ENCODE data around the gene PRKN.

Gene PRKN

GRCh38 chr6:162220876-162221275, 506.7 kb downstream of the PRKN start:
- no peaks in the 10 kb centered on the region for H3K4me1 ChIP-seq (ENCODE audit: insufficient read depth, low read length)
- no peaks in the 10 kb centered on the region for H3K9me3 ChIP-seq (ENCODE audit: insufficient read depth, low read depth, low read length)
- H3K36me3 ChIP-seq (ENCODE audit: insufficient read depth, low read depth, low read length): no peaks in the 10 kb centered on the region
- no peaks in the 10 kb centered on the region for H3K27me3 ChIP-seq (ENCODE audit: insufficient read depth, low read length)
- no peak overlapping the region for H3K9ac ChIP-seq (ENCODE audit: low read depth, low read length)
- no peak overlapping the region for H3K4me3 ChIP-seq (ENCODE audit: low read length)
- H3K27ac ChIP-seq (ENCODE audit: low read length): no peak overlapping the region

GRCh38 chr6:162219266-162219665, 508.3 kb downstream of the PRKN start:
- no peak overlapping the region for H3K27ac ChIP-seq (ENCODE audit: low read length)
- H3K27me3 ChIP-seq (ENCODE audit: insufficient read depth, low read length): no peaks in the 10 kb centered on the region
- no peaks in the 10 kb centered on the region for H3K4me1 ChIP-seq (ENCODE audit: insufficient read depth, low read length)
- no peaks in the 10 kb centered on the region for H3K9me3 ChIP-seq (ENCODE audit: insufficient read depth, low read depth, low read length)
- H3K9ac ChIP-seq (ENCODE audit: low read depth, low read length): no peak overlapping the region
- H3K4me3 ChIP-seq (ENCODE audit: low read length): no peak overlapping the region
- H3K36me3 ChIP-seq (ENCODE audit: insufficient read depth, low read depth, low read length): no peaks in the 10 kb centered on the region

- H3K27ac ChIP-seq (ENCODE audit: low read length): no peak overlapping the region
- no peaks in the 10 kb centered on the region for H3K36me3 ChIP-seq (ENCODE audit: insufficient read depth, low read depth, low read length)
- H3K4me1 ChIP-seq (ENCODE audit: insufficient read depth, low read length): no peaks in the 10 kb centered on the region
- no peaks in the 10 kb centered on the region for H3K27me3 ChIP-seq (ENCODE audit: insufficient read depth, low read length)
- no peak overlapping the region for H3K4me3 ChIP-seq (ENCODE audit: low read length)
- H3K9me3 ChIP-seq (ENCODE audit: insufficient read depth, low read depth, low read length): no peaks in the 10 kb centered on the region
- no peak overlapping the region for H3K9ac ChIP-seq (ENCODE audit: low read depth, low read length)
These were observed 509.6 kb downstream of the PRKN start for GRCh38 chr6:162217811-162218493.

- no peak overlapping the region for H3K27ac ChIP-seq (ENCODE audit: low read length)
- no peak overlapping the region for H3K4me3 ChIP-seq (ENCODE audit: low read length)
- H3K36me3 ChIP-seq (ENCODE audit: insufficient read depth, low read depth, low read length): no peaks in the 10 kb centered on the region
- no peak overlapping the region for H3K9ac ChIP-seq (ENCODE audit: low read depth, low read length)
- no peaks in the 10 kb centered on the region for H3K9me3 ChIP-seq (ENCODE audit: insufficient read depth, low read depth, low read length)
- no peaks in the 10 kb centered on the region for H3K27me3 ChIP-seq (ENCODE audit: insufficient read depth, low read length)
- no peaks in the 10 kb centered on the region for H3K4me1 ChIP-seq (ENCODE audit: insufficient read depth, low read length)
These were observed 510.5 kb downstream of the PRKN start for GRCh38 chr6:162217058-162217457.

- no peak overlapping the region for H3K9ac ChIP-seq (ENCODE audit: low read depth, low read length)
- H3K27me3 ChIP-seq (ENCODE audit: insufficient read depth, low read length): no peaks in the 10 kb centered on the region
- H3K4me1 ChIP-seq (ENCODE audit: insufficient read depth, low read length): no peaks in the 10 kb centered on the region; the same call in 1 of the 2 replicates
- no peak overlapping the region for H3K4me3 ChIP-seq (ENCODE audit: low read length)
- H3K36me3 ChIP-seq (ENCODE audit: insufficient read depth, low read depth, low read length): no peaks in the 10 kb centered on the region
- no peak overlapping the region for H3K27ac ChIP-seq (ENCODE audit: low read length)
- no peaks in the 10 kb centered on the region for H3K9me3 ChIP-seq (ENCODE audit: insufficient read depth, low read depth, low read length)
These were observed 515.8 kb downstream of the PRKN start for GRCh38 chr6:162211777-162212176.

- H3K36me3 ChIP-seq (ENCODE audit: insufficient read depth, low read depth, low read length): no peaks in the 10 kb centered on the region
- H3K4me1 ChIP-seq (ENCODE audit: insufficient read depth, low read length): no peaks in the 10 kb centered on the region; the same call in 1 of the 2 replicates
- H3K9ac ChIP-seq (ENCODE audit: low read depth, low read length): no peak overlapping the region
- H3K4me3 ChIP-seq (ENCODE audit: low read length): no peak overlapping the region
- no peaks in the 10 kb centered on the region for H3K27me3 ChIP-seq (ENCODE audit: insufficient read depth, low read length)
- H3K9me3 ChIP-seq (ENCODE audit: insufficient read depth, low read depth, low read length): no peaks in the 10 kb centered on the region
- no peak overlapping the region for H3K27ac ChIP-seq (ENCODE audit: low read length)
These were observed 516.5 kb downstream of the PRKN start for GRCh38 chr6:162211022-162211421.

GRCh38 chr6:162203287-162203686, 524.3 kb downstream of the PRKN start:
- Histone ChIP-seq H3K4me1 (ENCODE audit: insufficient read depth, low read length) (no peaks in the 10 kb centered on the region), H3K4me3 (ENCODE audit: low read length) (no peak overlapping the region), H3K27me3 (ENCODE audit: insufficient read depth, low read length) (no peaks in the 10 kb centered on the region), H3K9ac (ENCODE audit: low read depth, low read length) (no peak overlapping the region), H3K36me3 (ENCODE audit: insufficient read depth, low read depth, low read length) (no peaks in the 10 kb centered on the region), H3K9me3 (ENCODE audit: insufficient read depth, low read depth, low read length) (no peaks in the 10 kb centered on the region), H3K27ac (ENCODE audit: low read length) (no peak overlapping the region)

GRCh38 chr6:162200945-162201690, 526.4 kb downstream of the PRKN start:
- H3K9me3 ChIP-seq (ENCODE audit: insufficient read depth, low read depth, low read length): no peaks in the 10 kb centered on the region
- H3K4me3 ChIP-seq (ENCODE audit: low read length): no peak overlapping the region
- H3K36me3 ChIP-seq (ENCODE audit: insufficient read depth, low read depth, low read length): no peaks in the 10 kb centered on the region
- H3K9ac ChIP-seq (ENCODE audit: low read depth, low read length): no peak overlapping the region
- H3K27ac ChIP-seq (ENCODE audit: low read length): no peak overlapping the region
- H3K4me1 ChIP-seq (ENCODE audit: insufficient read depth, low read length): no peaks in the 10 kb centered on the region
- no peaks in the 10 kb centered on the region for H3K27me3 ChIP-seq (ENCODE audit: insufficient read depth, low read length)

GRCh38 chr6:162200041-162200440, 527.5 kb downstream of the PRKN start:
- Histone ChIP-seq H3K27me3 (ENCODE audit: insufficient read depth, low read length) (no peaks in the 10 kb centered on the region), H3K9ac (ENCODE audit: low read depth, low read length) (no peak overlapping the region), H3K4me1 (ENCODE audit: insufficient read depth, low read length) (no peaks in the 10 kb centered on the region), H3K27ac (ENCODE audit: low read length) (no peak overlapping the region), H3K36me3 (ENCODE audit: insufficient read depth, low read depth, low read length) (no peaks in the 10 kb centered on the region), H3K9me3 (ENCODE audit: insufficient read depth, low read depth, low read length) (no peaks in the 10 kb centered on the region), H3K4me3 (ENCODE audit: low read length) (no peak overlapping the region)

- no peak overlapping the region for H3K4me3 ChIP-seq (ENCODE audit: low read length)
- H3K9ac ChIP-seq (ENCODE audit: low read depth, low read length): no peak overlapping the region
- no peak overlapping the region for H3K27ac ChIP-seq (ENCODE audit: low read length)
- H3K4me1 ChIP-seq (ENCODE audit: insufficient read depth, low read length): no peaks in the 10 kb centered on the region
- no peaks in the 10 kb centered on the region for H3K9me3 ChIP-seq (ENCODE audit: insufficient read depth, low read depth, low read length)
- no peaks in the 10 kb centered on the region for H3K27me3 ChIP-seq (ENCODE audit: insufficient read depth, low read length)
- no peaks in the 10 kb centered on the region for H3K36me3 ChIP-seq (ENCODE audit: insufficient read depth, low read depth, low read length)
These were observed 528.6 kb downstream of the PRKN start for GRCh38 chr6:162198925-162199324.

GRCh38 chr6:162198076-162198475, 529.5 kb downstream of the PRKN start:
- no peaks in the 10 kb centered on the region for H3K4me1 ChIP-seq (ENCODE audit: insufficient read depth, low read length)
- no peak overlapping the region for H3K27ac ChIP-seq (ENCODE audit: low read length)
- H3K9ac ChIP-seq (ENCODE audit: low read depth, low read length): no peak overlapping the region
- H3K9me3 ChIP-seq (ENCODE audit: insufficient read depth, low read depth, low read length): no peaks in the 10 kb centered on the region
- no peaks in the 10 kb centered on the region for H3K36me3 ChIP-seq (ENCODE audit: insufficient read depth, low read depth, low read length)
- H3K4me3 ChIP-seq (ENCODE audit: low read length): no peak overlapping the region
- no peaks in the 10 kb centered on the region for H3K27me3 ChIP-seq (ENCODE audit: insufficient read depth, low read length)

GRCh38 chr6:162195441-162195840, 532.1 kb downstream of the PRKN start:
- no peak overlapping the region for H3K9ac ChIP-seq (ENCODE audit: low read depth, low read length)
- H3K27ac ChIP-seq (ENCODE audit: low read length): no peak overlapping the region
- H3K9me3 ChIP-seq (ENCODE audit: insufficient read depth, low read depth, low read length): no peaks in the 10 kb centered on the region
- H3K4me1 ChIP-seq (ENCODE audit: insufficient read depth, low read length): no peaks in the 10 kb centered on the region
- H3K27me3 ChIP-seq (ENCODE audit: insufficient read depth, low read length): no peaks in the 10 kb centered on the region
- H3K36me3 ChIP-seq (ENCODE audit: insufficient read depth, low read depth, low read length): no peaks in the 10 kb centered on the region
- H3K4me3 ChIP-seq (ENCODE audit: low read length): no peak overlapping the region

Data from iPS-20b (cell line).